Fibroblast of lung (primary cell): ENCODE measurements around the gene LYPD6B. TPM values are rescaled to one million over a fixed set of nuclear protein-coding genes. Genes with fewer than 3 reads are reported as not detected.

ENCODE experiments used
- DNase-seq, 2 donors: peaks; one replicate each; pipeline versions ENCODE4 v3.0.0 to v3.0.0-alpha.2; 2010; ENCODE audit warnings: low read depth in 2 of 2
- H2AFZ ChIP-seq: 2 replicates; pipeline ENCODE4 v1.5.1; 2012; ENCODE audit warnings: low read length, control low read depth, inconsistent platforms
- H3K27ac ChIP-seq: 2 replicates; pipeline ENCODE4 v1.5.1; 2011; ENCODE audit warnings: low read length, control low read depth; ENCODE audit not compliant: insufficient read depth
- H3K27me3 ChIP-seq: 2 replicates; pipeline ENCODE4 v1.5.1; 2011; ENCODE audit warnings: mild to moderate bottlenecking, low read length; ENCODE audit not compliant: control insufficient read depth, insufficient read depth
- H3K36me3 ChIP-seq: 2 replicates; pipeline ENCODE4 v1.5.1; 2011; ENCODE audit warnings: low read length; ENCODE audit not compliant: control insufficient read depth, insufficient read depth
- H3K4me1 ChIP-seq: 2 replicates; pipeline ENCODE4 v1.5.1; 2011; ENCODE audit warnings: low read length; ENCODE audit not compliant: control insufficient read depth, insufficient read depth; ENCODE audit errors: extremely low read depth
- H3K4me2 ChIP-seq: 2 replicates; pipeline ENCODE4 v1.5.1; 2011; ENCODE audit warnings: low read length, control low read depth; ENCODE audit not compliant: insufficient read depth; ENCODE audit errors: extremely low read depth
- H3K4me3 ChIP-seq, 4 experiments: fragments of 200-600 bp in 1 of 4; sonication (generic) in 1 of 4; replicated peaks in 1 of 4; 2 replicates each; pipeline ENCODE4 v1.5.1; 2011 to 2016; ENCODE audit warnings: low read length in 4 of 4, low read depth in 3 of 4, mild to moderate bottlenecking in 3 of 4, control low read depth in 2 of 4, inconsistent platforms in 1 of 4, mixed read lengths in 1 of 4; ENCODE audit not compliant: insufficient read depth in 1 of 4; ENCODE audit errors: control extremely low read depth in 1 of 4
- H3K79me2 ChIP-seq: 2 replicates; pipeline ENCODE4 v1.5.1; 2012; ENCODE audit warnings: mild to moderate bottlenecking, low read length, inconsistent platforms; ENCODE audit not compliant: control insufficient read depth, insufficient read depth
- H3K9ac ChIP-seq: 2 replicates; pipeline ENCODE4 v1.5.1; 2011; ENCODE audit warnings: mild to moderate bottlenecking, low read length, control low read depth; ENCODE audit not compliant: insufficient read depth
- H3K9me3 ChIP-seq: 2 replicates; pipeline ENCODE4 v1.5.1; 2012; ENCODE audit warnings: low read depth, low read length; ENCODE audit not compliant: control insufficient read depth, insufficient read depth
- H4K20me1 ChIP-seq: 2 replicates; pipeline ENCODE4 v1.5.1; 2011; ENCODE audit warnings: low read length; ENCODE audit not compliant: control insufficient read depth, insufficient read depth; ENCODE audit errors: extremely low read depth
- CTCF ChIP-seq, 2 donors: IDR thresholded peaks in 1 of 2; conservative IDR thresholded peaks in 1 of 2; 1 replicate in 1 of 2; 2 replicates in 1 of 2; pipeline ENCODE4 v1.5.1; 2011 to 2012; ENCODE audit warnings: low read length in 2 of 2, control low read depth in 1 of 2, inconsistent platforms in 1 of 2, low read depth in 1 of 2, mild to moderate bottlenecking in 1 of 2
- EZH2 ChIP-seq: IDR thresholded peaks from 2 replicates; pipeline ENCODE4 v1.5.1; 2012; ENCODE audit warnings: low read length, control low read depth, mild to moderate bottlenecking; ENCODE audit errors: missing control alignments
- polyA plus RNA-seq, 2 donors: library from polyadenylated mRNA; depleted of rRNA in 1 of 2; stranded (reverse) in 1 of 2; unstranded in 1 of 2; fragments of >200 nt; gene quantifications; 2 replicates each; pipeline ENCODE4 v1.2.1, GENCODE V29; 2011 to 2012; ENCODE audit warnings: missing spikeins in 1 of 2
- total RNA-seq: library from RNA; depleted of rRNA; stranded (reverse); fragments of >200 nt; gene quantifications from 2 replicates; pipeline ENCODE4 v1.2.1, GENCODE V29; 2014

The LYPD6B gene
- total and polyA plus RNA-seq, 2 donors (not counting 1 experiment from before 2014, with no cell fraction given), result 0.11 TPM; not detected in 1

- peak; percentile 29 to 33 for DNase-seq
Measured at GRCh38 chr2:149049142-149049541, 10.6 kb downstream of the LYPD6B start.

GRCh38 chr2:149050188-149050587 is 11.7 kb downstream of the LYPD6B start:
- Histone ChIP-seq H3K9ac (no peak overlapping the region), H3K9me3 (no peaks in the 10 kb centered on the region), H3K4me3 (no peak overlapping the region), H2AFZ (no peak overlapping the region), H3K36me3 (no peaks in the 10 kb centered on the region), H3K27me3 (no peaks in the 10 kb centered on the region), H3K27ac (no peak overlapping the region), H4K20me1 (no peaks in the 10 kb centered on the region), H3K4me2 (no peak overlapping the region), H3K79me2 (no peaks in the 10 kb centered on the region), H3K4me1 (no peaks in the 10 kb centered on the region)
- TF ChIP-seq CTCF (conservative IDR thresholded peaks at IDR 0.05 in 1 of 2, IDR thresholded peaks at IDR 0.05 in 1 of 2; ENCODE audit: low read depth in 1 of 2, low read length in 2 of 2), result no peak
- no peak for TF ChIP-seq EZH2
- peak; percentile 29 to 44 for DNase-seq

More at GRCh38 chr2:149049142-149049541, 10.6 kb downstream of the LYPD6B start:
- no peaks in the 10 kb centered on the region for H4K20me1 ChIP-seq
- no peak overlapping the region for H2AFZ ChIP-seq
- no peaks in the 10 kb centered on the region for H3K9me3 ChIP-seq
- no peak overlapping the region for H3K4me3 ChIP-seq
- no peak for TF ChIP-seq CTCF (conservative IDR thresholded peaks at IDR 0.05 in 1 of 2, IDR thresholded peaks at IDR 0.05 in 1 of 2; ENCODE audit: low read depth in 1 of 2, low read length in 2 of 2)
- no peak for TF ChIP-seq EZH2
- H3K79me2 ChIP-seq, result no peaks in the 10 kb centered on the region
- H3K27ac ChIP-seq, result no peak overlapping the region
- H3K27me3 ChIP-seq, result no peaks in the 10 kb centered on the region
- no peak overlapping the region for H3K9ac ChIP-seq
- H3K36me3 ChIP-seq, result no peaks in the 10 kb centered on the region
- H3K4me1 ChIP-seq, result no peaks in the 10 kb centered on the region
- H3K4me2 ChIP-seq, result no peak overlapping the region

- no peak overlapping the region for H3K4me2 ChIP-seq
- H3K4me3 ChIP-seq, result no peak overlapping the region
- no peaks in the 10 kb centered on the region for H3K9me3 ChIP-seq
- no peak overlapping the region for H3K9ac ChIP-seq
- DNase-seq, result no peak
- no peaks in the 10 kb centered on the region for H3K79me2 ChIP-seq
- H4K20me1 ChIP-seq, result no peaks in the 10 kb centered on the region
- no peak overlapping the region for H3K27ac ChIP-seq
- H3K27me3 ChIP-seq, result no peaks in the 10 kb centered on the region
- TF ChIP-seq CTCF (conservative IDR thresholded peaks at IDR 0.05 in 1 of 2, IDR thresholded peaks at IDR 0.05 in 1 of 2; ENCODE audit: low read depth in 1 of 2, low read length in 2 of 2) (no peak), EZH2 (no peak)
- no peaks in the 10 kb centered on the region for H3K4me1 ChIP-seq
- no peak overlapping the region for H2AFZ ChIP-seq
- H3K36me3 ChIP-seq, result no peaks in the 10 kb centered on the region
Measured at GRCh38 chr2:149055751-149056150, 17.3 kb downstream of the LYPD6B start.
